Glutamatergic neuron (in vitro differentiated cells): ENCODE measurements around the gene BNIP5. TPM values are rescaled to one million over a fixed set of nuclear protein-coding genes. Genes with fewer than 3 reads are reported as not detected.

Source experiments
- DNase-seq: peaks from one replicate; pipeline ENCODE4 v3.0.0; 2022
- H3K27ac Mint-ChIP-seq: one replicate; pipeline ENCODE4 v1.8.0; 2020; ENCODE audit warnings: mild to moderate bottlenecking, mixed read lengths, inconsistent platforms; ENCODE audit not compliant: unreplicated experiment
- H3K27me3 Mint-ChIP-seq: one replicate; pipeline ENCODE4 v1.8.0; 2020; ENCODE audit warnings: mild to moderate bottlenecking, moderate library complexity, mixed read lengths, inconsistent platforms; ENCODE audit not compliant: unreplicated experiment
- H3K36me3 Mint-ChIP-seq: one replicate; pipeline ENCODE4 v1.8.0; 2020; ENCODE audit warnings: mild to moderate bottlenecking, mixed read lengths, inconsistent platforms; ENCODE audit not compliant: unreplicated experiment
- H3K4me1 Mint-ChIP-seq: one replicate; pipeline ENCODE4 v1.8.0; 2020; ENCODE audit warnings: mild to moderate bottlenecking, low read depth, mixed read lengths, inconsistent platforms; ENCODE audit not compliant: unreplicated experiment
- H3K4me3 Mint-ChIP-seq: one replicate; pipeline ENCODE4 v1.8.0; 2020; ENCODE audit warnings: mild to moderate bottlenecking, mixed read lengths, inconsistent platforms; ENCODE audit not compliant: unreplicated experiment
- H3K9me3 Mint-ChIP-seq: one replicate; pipeline ENCODE4 v1.8.0; 2020; ENCODE audit warnings: mild to moderate bottlenecking, moderate library complexity, mixed read lengths, inconsistent platforms; ENCODE audit not compliant: unreplicated experiment
- long read RNA-seq: library from polyadenylated mRNA; unstranded; transcript quantifications from one replicate; pipeline ENCODE4 v2.0.0, GENCODE V29; 2020; ENCODE audit not compliant: unreplicated experiment
- total RNA-seq: library from RNA; stranded (reverse); fragmentation: NEBNext Ultra II Directional; extraction: Animal tissue kit (Norgen Biotek cat#: 25700); gene quantifications from one replicate; pipeline ENCODE4 v1.2.1, GENCODE V29; 2021; ENCODE audit not compliant: unreplicated experiment
- TF ChIP-seq, protein P1 (sequence below): fragments of 200-600 bp; sonication (generic); IDR thresholded peaks from one replicate; pipeline ENCODE4 v1.5.0; 2021; ENCODE audit not compliant: partially characterized antibody, unreplicated experiment

Gene BNIP5, protein sequence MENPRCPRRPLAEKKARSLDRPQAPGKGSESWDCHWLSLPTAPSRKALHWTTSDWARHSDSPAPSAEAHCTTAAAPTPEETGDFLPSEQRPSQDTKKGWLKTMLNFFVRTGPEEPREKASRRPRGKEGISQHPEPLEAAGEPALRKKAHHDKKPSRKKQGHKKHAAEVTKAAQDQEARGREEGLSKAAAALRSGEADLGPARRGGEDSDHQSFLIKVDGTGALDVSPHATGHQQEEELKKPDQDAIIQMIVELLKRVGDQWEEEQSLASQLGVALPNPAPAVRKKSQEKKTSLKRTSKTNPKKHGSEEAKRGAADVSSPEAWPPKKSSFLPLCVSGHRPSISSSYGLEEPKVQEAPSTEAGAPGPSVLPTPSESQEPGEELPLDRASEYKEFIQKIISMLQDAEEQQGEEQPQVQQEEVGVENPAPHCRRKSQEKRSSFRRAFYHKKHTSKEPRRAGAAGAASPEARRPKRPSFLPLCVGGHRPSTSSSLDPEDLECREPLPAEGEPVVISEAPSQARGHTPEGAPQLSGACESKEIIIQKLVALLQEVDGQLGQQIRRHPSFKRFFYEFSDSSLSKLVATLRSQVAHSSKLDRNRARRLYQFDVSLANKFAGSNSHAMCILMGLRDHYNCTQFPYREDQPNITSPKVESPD
- not detected for total RNA-seq
- long read RNA-seq = 0 reads

- H3K27me3 Mint-ChIP-seq = peaks cover 7% of the 10 kb centered on the region
- DNase-seq = no peak
- H3K27ac Mint-ChIP-seq = no peak within 1 kb of the TSS
- TF ChIP-seq, protein P1, sequence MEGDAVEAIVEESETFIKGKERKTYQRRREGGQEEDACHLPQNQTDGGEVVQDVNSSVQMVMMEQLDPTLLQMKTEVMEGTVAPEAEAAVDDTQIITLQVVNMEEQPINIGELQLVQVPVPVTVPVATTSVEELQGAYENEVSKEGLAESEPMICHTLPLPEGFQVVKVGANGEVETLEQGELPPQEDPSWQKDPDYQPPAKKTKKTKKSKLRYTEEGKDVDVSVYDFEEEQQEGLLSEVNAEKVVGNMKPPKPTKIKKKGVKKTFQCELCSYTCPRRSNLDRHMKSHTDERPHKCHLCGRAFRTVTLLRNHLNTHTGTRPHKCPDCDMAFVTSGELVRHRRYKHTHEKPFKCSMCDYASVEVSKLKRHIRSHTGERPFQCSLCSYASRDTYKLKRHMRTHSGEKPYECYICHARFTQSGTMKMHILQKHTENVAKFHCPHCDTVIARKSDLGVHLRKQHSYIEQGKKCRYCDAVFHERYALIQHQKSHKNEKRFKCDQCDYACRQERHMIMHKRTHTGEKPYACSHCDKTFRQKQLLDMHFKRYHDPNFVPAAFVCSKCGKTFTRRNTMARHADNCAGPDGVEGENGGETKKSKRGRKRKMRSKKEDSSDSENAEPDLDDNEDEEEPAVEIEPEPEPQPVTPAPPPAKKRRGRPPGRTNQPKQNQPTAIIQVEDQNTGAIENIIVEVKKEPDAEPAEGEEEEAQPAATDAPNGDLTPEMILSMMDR = no peak
- H3K4me3 Mint-ChIP-seq = no peak within 1 kb of the TSS
- H3K9me3 Mint-ChIP-seq = peaks cover 4% of the 10 kb centered on the region
- H3K36me3 Mint-ChIP-seq = no peaks in the 10 kb centered on the region
- peaks cover 31% of the 10 kb centered on the region for H3K4me1 Mint-ChIP-seq
These were observed at the start of gene BNIP5 for GRCh38 chr6:36336779-36337241. Gene BNIP5 (minus strand): TSS chr6:36336888. CDS start chr6:36330690, 6,198 bp downstream.

DNA sequence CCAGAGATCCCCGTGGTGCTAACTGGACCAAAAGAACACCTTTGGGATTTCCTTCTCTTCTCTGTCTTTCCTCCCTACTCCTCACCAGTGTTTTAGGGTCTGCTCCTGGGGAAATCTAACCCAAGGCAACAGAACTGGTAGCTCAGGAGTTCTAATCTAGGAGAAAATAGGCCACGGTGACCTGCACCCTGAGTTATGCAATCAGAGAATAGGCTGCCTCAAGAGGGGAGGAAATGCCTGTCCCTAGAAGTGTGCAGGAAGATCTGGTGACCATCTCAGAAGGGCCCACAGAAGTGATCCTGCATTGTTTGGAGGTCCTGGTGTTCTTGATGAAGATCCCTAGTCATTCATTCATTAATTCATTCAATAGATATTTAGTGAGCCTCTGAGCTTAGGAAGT, 47.4 kb upstream of the BNIP5 start:
- Mint-ChIP-seq H3K36me3 (no peaks in the 10 kb centered on the region), H3K27me3 (peaks cover 18% of the 10 kb centered on the region), H3K4me3 (no peak overlapping the region), H3K27ac (no peak overlapping the region), H3K9me3 (peaks cover 8% of the 10 kb centered on the region), H3K4me1 (peaks cover 6% of the 10 kb centered on the region)
- no peak for DNase-seq
- TF ChIP-seq, protein P1 = no peak

DNA sequence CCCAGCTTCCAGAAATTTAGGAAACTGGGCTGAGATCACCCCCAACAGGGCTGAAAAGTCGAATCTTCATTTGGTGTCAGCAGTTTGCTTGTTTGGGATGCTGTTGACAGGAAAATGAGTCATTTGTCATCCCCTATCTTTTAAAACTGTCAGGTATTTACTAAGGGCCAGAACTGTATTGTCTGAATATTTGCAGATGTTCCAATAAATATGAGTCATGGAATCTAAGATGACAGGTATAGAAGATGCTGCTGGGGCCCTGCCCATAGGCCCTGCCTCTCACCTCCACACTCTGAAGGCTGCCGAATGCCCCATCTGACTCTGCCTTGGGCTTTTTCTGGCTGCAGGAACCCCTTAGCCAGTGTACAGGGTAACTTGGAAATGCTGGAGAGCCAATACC, 46.9 kb upstream of the BNIP5 start:
- H3K27me3 Mint-ChIP-seq = peaks cover 18% of the 10 kb centered on the region
- H3K9me3 Mint-ChIP-seq = peaks cover 8% of the 10 kb centered on the region
- DNase-seq = no peak
- H3K4me1 Mint-ChIP-seq = peaks cover 8% of the 10 kb centered on the region
- H3K27ac Mint-ChIP-seq = no peak overlapping the region
- no peaks in the 10 kb centered on the region for H3K36me3 Mint-ChIP-seq
- no peak overlapping the region for H3K4me3 Mint-ChIP-seq
- TF ChIP-seq, protein P1 = no peak

GRCh38 chr6:36382976-36383375, 46.3 kb upstream of the BNIP5 start:
- peaks cover 12% of the 10 kb centered on the region for H3K27me3 Mint-ChIP-seq
- H3K27ac Mint-ChIP-seq = no peak overlapping the region
- H3K36me3 Mint-ChIP-seq = no peaks in the 10 kb centered on the region

More at GRCh38 chr6:36382976-36383375, 46.3 kb upstream of the BNIP5 start:
- no peak for DNase-seq
- Mint-ChIP-seq H3K4me3 (no peak overlapping the region), H3K9me3 (peaks cover 8% of the 10 kb centered on the region), H3K4me1 (peaks cover 9% of the 10 kb centered on the region)
- TF ChIP-seq, protein P1 = no peak
